HG03103 (cell line): ENCODE data around the gene IL4I1.

ENCODE experiments used
- ATAC-seq: cut with Tn5 transposase; IDR thresholded peaks from one replicate; pipeline ENCODE4 v1.9.1; 2021; ENCODE audit warnings: low read depth; ENCODE audit not compliant: unreplicated experiment

Gene IL4I1

GRCh38 chr19:49895566-49896297 is 955 bp downstream of the IL4I1 start:
- ATAC-seq = no peak

DNA sequence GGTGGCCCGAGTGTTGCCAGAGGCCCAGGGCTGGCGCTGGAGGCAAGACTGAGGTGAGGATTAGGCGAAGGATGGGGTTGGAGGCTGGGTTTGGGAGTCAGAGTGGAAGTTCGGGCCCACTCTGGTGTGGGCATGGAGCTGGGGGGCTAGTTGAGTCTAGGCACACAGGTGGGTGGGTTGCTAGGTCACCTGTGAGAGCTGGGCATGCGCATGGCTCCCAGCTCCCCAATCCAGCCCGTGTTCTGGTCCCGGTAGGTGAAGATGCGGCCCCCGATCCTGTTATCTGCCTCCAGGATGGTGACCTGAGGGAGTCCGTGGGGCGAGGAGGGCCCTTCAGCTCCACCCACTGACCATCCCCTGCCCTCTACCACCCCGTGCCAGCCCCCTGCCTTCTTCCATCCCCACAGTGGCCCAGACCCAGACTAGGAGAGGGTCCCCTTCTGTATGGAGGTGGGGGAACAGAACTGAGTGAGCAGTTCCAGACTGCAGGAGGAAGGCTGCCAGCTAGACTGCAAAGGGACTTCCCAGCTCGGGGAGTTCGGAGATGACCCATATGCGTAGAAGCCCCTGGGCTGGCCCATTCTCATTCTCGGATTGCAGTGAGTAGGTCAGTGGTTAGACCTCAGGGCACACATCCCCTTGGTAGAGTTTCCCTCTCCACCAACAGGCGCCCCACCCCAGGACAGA is 1.7 kb downstream of the IL4I1 start:
- no peak for ATAC-seq

DNA sequence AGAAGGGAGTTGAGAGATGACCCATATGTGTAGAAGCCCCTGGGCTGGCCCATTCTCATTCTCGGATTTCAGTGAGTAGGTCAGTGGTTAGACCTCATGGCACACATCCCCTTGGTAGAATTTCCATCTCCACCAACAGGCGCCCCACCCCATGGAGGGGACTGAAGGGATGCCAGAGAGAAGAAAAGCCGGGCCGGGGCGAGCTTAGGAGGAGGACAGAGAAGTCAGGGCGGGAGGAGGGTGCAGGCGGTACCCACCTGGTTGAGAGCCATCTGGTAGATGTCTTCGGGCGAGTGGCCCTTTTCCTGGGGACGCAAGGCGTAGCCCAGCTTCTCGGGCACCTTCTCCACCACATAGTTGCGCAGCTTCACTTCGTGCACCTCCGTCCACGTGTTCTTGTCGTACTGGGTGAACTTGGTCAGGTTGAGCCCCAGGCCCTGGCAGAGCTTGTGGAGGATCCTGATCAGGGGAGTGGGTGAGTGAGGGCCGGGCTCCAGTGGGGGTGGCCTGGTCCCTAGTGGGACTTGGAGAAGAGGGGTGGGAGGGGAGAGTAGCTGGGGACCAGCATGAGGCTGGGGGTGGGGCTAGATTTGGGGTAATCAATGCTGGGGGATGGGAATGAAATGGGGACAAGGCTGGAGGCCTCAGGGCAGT is 2.5 kb downstream of the IL4I1 start:
- no peak for ATAC-seq

DNA sequence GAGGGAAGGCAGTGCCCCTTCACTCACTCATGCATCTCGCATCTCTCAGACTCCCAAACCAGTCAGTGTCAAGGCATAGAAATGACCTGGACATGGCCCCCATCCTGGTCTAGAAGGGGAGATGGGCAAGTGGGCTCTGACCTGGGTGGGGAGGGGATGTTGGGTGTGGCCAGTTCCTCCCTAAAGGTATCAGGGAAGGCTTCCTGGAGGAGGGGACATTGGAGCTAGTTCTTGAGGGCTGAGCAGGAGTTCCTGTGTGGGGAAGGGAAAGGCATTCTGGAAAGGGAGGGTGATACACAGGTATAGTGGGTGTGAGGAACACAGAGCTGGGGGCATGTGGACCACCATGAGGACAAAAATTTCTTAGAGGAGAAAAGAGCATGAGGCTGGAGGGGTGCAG is 4.0 kb downstream of the IL4I1 start:
- no peak for ATAC-seq

GRCh38 chr19:49891393-49891792 is 5.3 kb downstream of the IL4I1 start:
- ATAC-seq = no peak

DNA sequence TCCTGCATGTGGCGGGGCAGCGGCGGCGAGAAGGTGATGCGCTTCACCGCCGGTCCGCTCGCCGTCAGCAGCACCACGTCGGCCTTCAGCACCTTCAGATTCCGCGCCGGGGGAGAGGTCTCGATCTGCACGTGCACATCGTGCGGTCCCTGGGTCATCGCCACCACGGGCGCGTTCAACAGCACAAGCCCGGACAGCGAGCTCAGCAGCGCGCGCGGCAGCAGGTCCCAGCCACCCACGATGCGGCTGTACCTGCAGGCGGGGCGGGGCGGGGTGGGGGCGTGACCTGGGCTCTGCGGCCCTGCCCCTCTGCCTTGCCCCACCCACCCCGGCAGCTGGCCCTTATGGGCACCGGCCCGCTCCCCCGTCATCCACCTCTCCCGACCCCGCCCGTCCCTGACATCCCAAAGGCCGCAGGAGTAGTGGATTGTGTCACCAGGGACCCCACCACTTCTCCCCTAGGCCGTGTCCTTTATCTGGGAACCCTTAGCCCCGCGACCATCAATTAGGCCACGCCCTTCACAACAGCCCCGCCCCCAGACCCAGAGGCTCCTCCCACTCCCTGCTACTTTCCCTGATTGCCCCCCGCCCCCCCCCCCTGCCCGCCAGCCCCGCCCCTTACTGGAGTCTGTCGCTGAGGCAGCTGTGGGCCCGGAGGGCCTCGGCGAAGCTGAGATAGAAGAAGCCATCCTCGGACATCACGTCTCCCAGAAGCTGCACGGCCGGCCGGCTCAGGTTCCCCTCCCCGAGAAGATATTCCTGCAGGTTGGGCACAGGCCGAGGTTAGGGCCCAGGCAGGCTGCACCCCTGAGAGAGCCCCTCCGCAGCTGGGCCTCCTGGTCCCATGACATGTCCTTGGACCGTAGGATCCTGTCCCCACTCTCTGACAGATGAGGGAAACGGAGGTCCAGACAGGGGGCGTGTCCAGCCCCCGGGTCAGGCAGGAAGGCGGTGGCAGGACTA is 6.1 kb downstream of the IL4I1 start:
- ATAC-seq = no peak

DNA sequence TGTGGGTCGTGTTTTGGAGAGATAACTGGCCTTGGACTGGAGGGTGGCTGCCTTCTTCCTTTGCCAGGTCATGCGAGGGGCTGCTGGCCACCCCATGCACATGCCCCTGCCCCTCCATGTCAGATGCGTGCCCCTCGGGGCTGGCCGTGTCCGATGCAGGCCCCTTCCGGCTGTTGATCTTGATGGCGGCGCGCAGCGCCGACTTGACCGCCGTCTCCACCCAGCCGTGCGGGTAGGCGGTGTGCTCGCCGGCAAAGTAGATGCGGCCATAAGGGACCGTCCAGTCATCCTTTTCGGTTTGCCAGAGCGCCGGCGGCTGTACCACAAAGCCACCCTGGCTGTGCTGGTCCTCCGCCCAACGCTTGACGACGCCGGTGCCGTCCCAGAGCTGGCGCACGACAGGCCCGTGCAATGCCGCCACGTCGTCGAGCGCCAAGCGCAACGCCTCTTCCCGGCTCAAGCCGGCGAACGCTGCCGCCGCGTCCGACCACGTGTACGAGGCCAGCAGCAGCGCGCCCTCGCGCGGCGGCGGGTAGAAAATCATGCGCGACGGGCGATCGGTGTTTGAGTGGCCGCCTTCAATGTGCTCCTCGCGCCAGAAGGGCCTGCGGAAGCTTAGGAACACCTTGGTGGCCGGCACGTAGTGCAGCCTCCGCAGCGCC is 6.9 kb downstream of the IL4I1 start:
- ATAC-seq = no peak

- no peak for ATAC-seq
Observed at GRCh38 chr19:49889038-49889686, 7.5 kb downstream of the IL4I1 start.

DNA sequence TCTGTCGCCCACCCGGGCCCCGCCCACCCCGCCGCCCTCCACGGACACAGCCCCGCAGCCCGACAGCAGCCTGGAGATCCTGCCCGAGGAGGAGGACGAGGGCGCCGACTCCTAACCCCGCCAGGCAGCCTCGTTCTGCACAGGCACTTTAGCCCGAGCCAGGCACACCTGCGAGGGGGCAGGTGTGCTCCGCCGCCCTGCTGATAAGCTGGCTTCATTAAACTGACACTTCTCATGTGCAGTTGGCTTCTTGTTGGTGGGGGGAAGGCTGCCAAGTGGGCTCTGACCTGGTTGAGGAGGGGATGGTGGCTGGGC is 8.2 kb downstream of the IL4I1 start:
- no peak for ATAC-seq

DNA sequence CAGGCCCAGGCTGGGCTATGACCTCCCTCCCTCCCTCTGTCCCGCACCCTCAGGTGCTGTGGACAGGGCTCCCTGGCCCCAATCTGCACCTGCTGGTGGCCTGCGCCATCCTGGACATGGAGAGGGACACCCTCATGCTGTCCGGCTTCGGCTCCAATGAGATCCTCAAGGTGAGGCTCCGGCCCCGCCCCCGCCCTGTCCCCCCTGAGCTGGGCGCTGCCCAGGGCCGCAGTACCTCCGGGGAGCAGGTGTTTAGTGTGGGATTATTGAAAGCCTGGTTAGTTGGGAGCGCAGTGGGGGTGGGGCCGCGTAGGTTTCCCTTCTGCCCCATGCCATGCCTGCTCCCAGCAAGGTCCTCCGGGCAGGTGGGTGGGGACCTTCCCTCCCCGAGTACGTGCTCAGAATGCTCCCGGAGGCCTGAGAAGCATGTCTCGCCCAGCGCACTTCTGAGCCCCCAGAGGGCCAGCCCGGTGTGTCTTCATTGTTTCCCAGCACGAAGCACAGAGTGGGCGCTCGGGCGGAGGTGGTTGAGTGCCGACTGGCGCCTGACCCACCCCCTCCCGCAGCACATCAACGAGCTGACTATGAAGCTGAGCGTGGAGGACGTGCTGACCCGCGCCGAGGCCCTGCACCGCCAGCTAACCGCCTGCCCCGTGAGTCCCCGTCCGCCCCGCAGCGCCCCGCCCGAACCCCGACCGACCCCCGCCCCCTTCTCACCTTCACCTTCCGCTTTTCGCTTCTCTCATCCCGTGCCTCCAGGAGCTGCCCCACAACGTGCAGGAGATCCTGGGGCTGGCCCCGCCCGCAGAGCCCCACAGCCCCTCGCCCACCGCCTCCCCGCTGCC is 8.8 kb downstream of the IL4I1 start:
- ATAC-seq = no peak

- ATAC-seq = no peak
Observed at GRCh38 chr19:49887037-49887664, 9.5 kb downstream of the IL4I1 start.

- no peak for ATAC-seq
Observed at GRCh38 chr19:49884760-49885159, 11.9 kb downstream of the IL4I1 start.

GRCh38 chr19:49884109-49884508 is 12.6 kb downstream of the IL4I1 start:
- ATAC-seq = no peak

- ATAC-seq = no peak
Observed at GRCh38 chr19:49883094-49883493, 13.6 kb downstream of the IL4I1 start.

GRCh38 chr19:49882643-49883042 is 14.0 kb downstream of the IL4I1 start:
- ATAC-seq = no peak

DNA sequence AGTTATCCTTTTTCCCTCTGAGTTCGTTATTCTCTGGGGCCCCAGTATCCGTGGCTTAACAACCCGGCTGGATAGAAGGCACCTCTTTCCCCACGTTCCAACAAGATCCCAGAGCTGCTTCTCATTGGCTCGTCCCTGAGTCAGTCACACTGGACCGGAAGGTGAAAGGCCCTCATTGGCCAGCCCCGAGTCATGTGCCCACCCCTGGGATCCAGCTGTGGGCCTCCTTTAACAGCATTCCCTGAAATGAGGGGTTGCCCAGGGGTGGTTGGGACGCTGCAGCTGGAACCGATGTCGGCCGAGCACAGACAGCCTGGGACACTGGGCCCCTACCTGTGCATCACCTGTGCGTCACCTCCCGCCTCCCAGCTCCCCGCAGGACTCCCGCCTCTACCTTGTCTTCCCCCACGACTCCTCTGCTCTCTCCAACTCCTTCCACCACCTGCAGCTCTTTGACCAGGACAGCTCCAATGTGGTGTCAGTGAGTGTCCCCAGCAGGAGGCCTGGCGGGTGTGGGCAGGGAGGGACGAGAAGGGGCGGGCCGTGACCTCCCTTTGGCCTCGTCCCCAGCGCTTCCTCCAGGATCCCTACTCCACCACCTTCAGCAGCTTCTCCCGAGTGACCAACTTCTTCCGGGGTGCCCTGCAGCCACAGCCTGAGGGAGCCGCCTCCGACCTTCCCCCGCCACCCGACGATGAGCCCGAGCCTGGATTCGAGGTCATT is 14.9 kb downstream of the IL4I1 start:
- no peak for ATAC-seq

DNA sequence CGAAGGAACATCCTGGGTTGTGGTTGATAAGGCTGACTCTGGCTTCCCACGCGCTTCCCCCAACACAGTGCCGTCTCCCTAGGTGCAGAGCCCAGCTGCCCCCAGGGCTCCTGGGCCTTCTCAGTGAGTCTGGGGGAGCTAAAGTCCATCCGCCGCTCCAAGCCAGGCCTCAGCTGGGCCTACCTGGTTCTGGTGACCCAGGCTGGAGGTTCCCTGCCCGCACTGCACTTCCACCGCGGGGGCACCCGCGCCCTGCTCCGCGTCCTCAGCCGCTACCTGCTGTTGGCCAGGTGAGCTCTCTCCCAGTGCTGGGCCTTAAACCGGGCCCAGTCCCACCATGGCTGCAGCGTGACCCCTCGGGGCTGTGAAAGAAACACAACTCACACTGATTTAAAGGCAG is 15.5 kb downstream of the IL4I1 start:
- no peak for ATAC-seq
